Thyroid gland (tissue), 4 donors: ENCODE measurements around the gene WDR86.

Source experiments
- POLR2A ChIP-seq, 2 donors: fragments of 450-650 bp; IDR thresholded peaks; one replicate each; pipeline ENCODE4 v1.6.1; 2017; ENCODE audit warnings: antibody characterized with exemption in 2 of 2, mild to moderate bottlenecking in 2 of 2, moderate library complexity in 1 of 2
- TF ChIP-seq, protein P1 (sequence below), 6 experiments: fragments of 200-600 bp in 3 of 6; fragments of 450-650 bp in 3 of 6; sonication (generic) in 3 of 6; IDR thresholded peaks; one replicate each; pipeline ENCODE4 v1.5.1; 2016 to 2019; ENCODE audit warnings: antibody characterized with exemption in 6 of 6, mild to moderate bottlenecking in 2 of 6, inconsistent platforms in 1 of 6, moderate library complexity in 1 of 6

DNA sequence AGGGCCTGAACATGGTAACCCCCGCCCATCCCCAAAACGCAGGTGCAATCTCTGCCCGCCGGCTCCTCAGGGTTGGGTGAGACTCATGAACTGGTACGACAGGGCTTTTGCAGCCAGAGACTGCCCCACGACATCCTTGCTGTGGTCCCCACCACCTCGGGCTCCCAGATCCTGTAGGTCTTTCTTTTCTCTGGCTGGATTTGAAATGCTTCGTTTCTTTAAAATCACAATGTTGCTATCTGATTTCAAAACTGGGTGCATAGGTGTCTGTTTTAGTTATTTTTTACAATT lies 21.9 kb downstream of the WDR86 start:
- TF ChIP-seq, protein P1, sequence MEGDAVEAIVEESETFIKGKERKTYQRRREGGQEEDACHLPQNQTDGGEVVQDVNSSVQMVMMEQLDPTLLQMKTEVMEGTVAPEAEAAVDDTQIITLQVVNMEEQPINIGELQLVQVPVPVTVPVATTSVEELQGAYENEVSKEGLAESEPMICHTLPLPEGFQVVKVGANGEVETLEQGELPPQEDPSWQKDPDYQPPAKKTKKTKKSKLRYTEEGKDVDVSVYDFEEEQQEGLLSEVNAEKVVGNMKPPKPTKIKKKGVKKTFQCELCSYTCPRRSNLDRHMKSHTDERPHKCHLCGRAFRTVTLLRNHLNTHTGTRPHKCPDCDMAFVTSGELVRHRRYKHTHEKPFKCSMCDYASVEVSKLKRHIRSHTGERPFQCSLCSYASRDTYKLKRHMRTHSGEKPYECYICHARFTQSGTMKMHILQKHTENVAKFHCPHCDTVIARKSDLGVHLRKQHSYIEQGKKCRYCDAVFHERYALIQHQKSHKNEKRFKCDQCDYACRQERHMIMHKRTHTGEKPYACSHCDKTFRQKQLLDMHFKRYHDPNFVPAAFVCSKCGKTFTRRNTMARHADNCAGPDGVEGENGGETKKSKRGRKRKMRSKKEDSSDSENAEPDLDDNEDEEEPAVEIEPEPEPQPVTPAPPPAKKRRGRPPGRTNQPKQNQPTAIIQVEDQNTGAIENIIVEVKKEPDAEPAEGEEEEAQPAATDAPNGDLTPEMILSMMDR (IDR thresholded peaks at IDR 0.05) = no peak
- no peak for TF ChIP-seq POLR2A (IDR thresholded peaks at IDR 0.05)
